ENCODE data around the gene DHH. TPM values are rescaled to one million over a fixed set of nuclear protein-coding genes. Genes with fewer than 3 reads are reported as not detected.

The DHH gene
- total and polyA plus RNA-seq, 9 of the 15 experiments (the other 6 are each of a cell fraction or from before 2014, with no cell fraction given), result 0.07 to 2.6 (median 0.54) TPM

GRCh38 chr12:49060237-49061156, 34.1 kb downstream of the DHH start, which contains the start of gene KMT2D (continued):
- TF ChIP-seq ZNF592 (IDR thresholded peaks at IDR 0.05) (peak; percentile 56), MCM7 (IDR thresholded peaks at IDR 0.05) (no peak), SAFB2 (IDR thresholded peaks at IDR 0.05; ENCODE audit: borderline replicate concordance, low read depth, low read length, severe bottlenecking) (no peak), ZBTB7A (IDR thresholded peaks at IDR 0.05; ENCODE audit: borderline replicate concordance, control insufficient read depth, low read depth, low read length) (peak; percentile 96), NR1H2 (CRISPR knock-in tag; IDR thresholded peaks at IDR 0.05) (no peak), PHF21A (IDR thresholded peaks at IDR 0.05; ENCODE audit: borderline replicate concordance, low read depth) (0 out of 2 replicates have a peak, but pooled peaks have one; percentile 61), BRCA1 (IDR thresholded peaks at IDR 0.05) (no peak), BRCA1 (CRISPR knock-in tag; IDR thresholded peaks at IDR 0.05) (no peak), HCFC1 (IDR thresholded peaks at IDR 0.05; ENCODE audit: low read depth, low read length) (peak; percentile 75), SRSF7 (optimal IDR thresholded peaks at IDR 0.05; ENCODE audit: low read depth, low read length) (no peak), ZNF41 (CRISPR knock-in tag; conservative IDR thresholded peaks at IDR 0.05) (no peak; the same call in 1 of the 2 replicates), NUFIP1 (IDR thresholded peaks at IDR 0.05; ENCODE audit: partially characterized antibody) (no peak), CEBPB (tag; IDR thresholded peaks at IDR 0.05) (no peak), ILK (tag; IDR thresholded peaks at IDR 0.05; ENCODE audit: borderline replicate concordance, low read depth) (no peak), FOSL1 (tag; conservative IDR thresholded peaks at IDR 0.05) (peak; percentile 60; the same call in 1 of the 2 replicates), SIN3A (IDR thresholded peaks at IDR 0.05; ENCODE audit: borderline replicate concordance in 2 of 2, control insufficient read depth in 1 of 2, low read depth in 2 of 2, low read length in 2 of 2) (peak; percentile 90 to 96; a peak in 3 of 4 replicates), FOXM1 (IDR thresholded peaks at IDR 0.05; ENCODE audit: low read depth) (peak; percentile 77; the same call in 1 of the 2 replicates), FOXM1 (CRISPR knock-in tag; IDR thresholded peaks at IDR 0.05; ENCODE audit: low read depth) (peak; percentile 37), GATAD2B (IDR thresholded peaks at IDR 0.05; ENCODE audit: borderline replicate concordance) (peak; percentile 78), BRD4 (IDR thresholded peaks at IDR 0.05) (0 out of 2 replicates have a peak, but pooled peaks have one; percentile 95), MITF (IDR thresholded peaks at IDR 0.05) (peak; percentile 43), MED1 (CRISPR knock-in tag; IDR thresholded peaks at IDR 0.05; ENCODE audit: borderline replicate concordance) (no peak), ZBTB17 (CRISPR knock-in tag; IDR thresholded peaks at IDR 0.05) (no peak), PHB (CRISPR knock-in tag; IDR thresholded peaks at IDR 0.05) (no peak), MAFF (IDR thresholded peaks at IDR 0.05; ENCODE audit: low read length) (peak; percentile 76)
